Cardiac muscle cell (in vitro differentiated cells and primary cell): ENCODE results near the gene ISLR. TPM values are rescaled to one million over a fixed set of nuclear protein-coding genes. Genes with fewer than 3 reads are reported as not detected.

Experiments used
- DNase-seq, 2 donors: peaks; one replicate each; pipeline versions ENCODE4 v3.0.0 to v3.0.0-alpha.2; 2010 to 2017; ENCODE audit warnings: low read depth in 1 of 2, low spot score in 1 of 2
- H3K27ac ChIP-seq: fragments of 200-600 bp; sonication (generic); 2 replicates; pipeline ENCODE4 v1.5.1; 2016
- H3K27me3 ChIP-seq: fragments of 200-600 bp; sonication (generic); 2 replicates; pipeline ENCODE4 v1.6.0; 2016; ENCODE audit warnings: control low read depth
- H3K36me3 ChIP-seq: fragments of 200-600 bp; sonication (generic); 2 replicates; pipeline ENCODE4 v1.5.1; 2016; ENCODE audit warnings: control low read depth
- H3K4me1 ChIP-seq: fragments of 200-600 bp; sonication (generic); 2 replicates; pipeline ENCODE4 v1.8.1; 2017; ENCODE audit warnings: low read depth, mild to moderate bottlenecking, mixed run types
- H3K4me3 ChIP-seq: fragments of 200-600 bp; sonication (generic); 2 replicates; pipeline ENCODE4 v1.5.1; 2016; ENCODE audit warnings: mild to moderate bottlenecking
- H3K9me3 ChIP-seq: fragments of 200-600 bp; sonication (generic); 2 replicates; pipeline ENCODE4 v1.5.1; 2017; ENCODE audit warnings: low read depth, mild to moderate bottlenecking, control low read depth
- CTCF ChIP-seq: IDR thresholded peaks from 2 replicates; pipeline ENCODE4 v1.5.1; 2012; ENCODE audit warnings: low read depth, mild to moderate bottlenecking, low read length
- polyA plus RNA-seq: library from polyadenylated mRNA; unstranded; fragments of >200 nt; fragmentation: Nextera tagmentation; extraction: Ambion mirVana; gene quantifications from 2 replicates; pipeline ENCODE4 v1.2.1, GENCODE V29; 2016
- total RNA-seq: library from RNA; depleted of rRNA; stranded (reverse); fragments of >200 nt; gene quantifications from 2 replicates; pipeline ENCODE4 v1.2.3, GENCODE V29; 2016

The ISLR gene
- total and polyA plus RNA-seq, 2 experiments from 2014 or later, result 0.44 to 4.1 TPM

- Histone ChIP-seq H3K27me3 (no peaks in the 10 kb centered on the region), H3K9me3 (no peaks in the 10 kb centered on the region), H3K36me3 (no peaks in the 10 kb centered on the region), H3K4me3 (no peak overlapping the region), H3K4me1 (peaks cover 3% of the 10 kb centered on the region), H3K27ac (no peak overlapping the region)
- no peak for TF ChIP-seq CTCF
- no peak for DNase-seq
These were observed 7.5 kb downstream of the ISLR start for GRCh38 chr15:74180881-74181602.

- no peak for TF ChIP-seq CTCF
- Histone ChIP-seq H3K4me1 (no peaks in the 10 kb centered on the region), H3K27me3 (no peaks in the 10 kb centered on the region), H3K36me3 (no peaks in the 10 kb centered on the region), H3K27ac (no peak overlapping the region), H3K9me3 (no peaks in the 10 kb centered on the region), H3K4me3 (no peak overlapping the region)
- no peak for DNase-seq
These were observed 8.6 kb downstream of the ISLR start for GRCh38 chr15:74182131-74182530.

GRCh38 chr15:74184582-74185091 is 11.1 kb downstream of the ISLR start:
- no peaks in the 10 kb centered on the region for H3K4me1 ChIP-seq
- no peaks in the 10 kb centered on the region for H3K27me3 ChIP-seq
- no peak for DNase-seq
- H3K4me3 ChIP-seq, result no peak overlapping the region
- no peaks in the 10 kb centered on the region for H3K36me3 ChIP-seq
- H3K9me3 ChIP-seq, result no peaks in the 10 kb centered on the region
- no peak overlapping the region for H3K27ac ChIP-seq
- TF ChIP-seq CTCF, result no peak

- TF ChIP-seq CTCF, result no peak
- Histone ChIP-seq H3K27me3 (no peaks in the 10 kb centered on the region), H3K27ac (no peak overlapping the region), H3K4me1 (no peaks in the 10 kb centered on the region), H3K36me3 (no peaks in the 10 kb centered on the region), H3K4me3 (no peak overlapping the region), H3K9me3 (no peaks in the 10 kb centered on the region)
- DNase-seq, result no peak
These were observed 12.3 kb downstream of the ISLR start for GRCh38 chr15:74185710-74186348.

GRCh38 chr15:74188216-74188615 is 14.7 kb downstream of the ISLR start:
- TF ChIP-seq CTCF, result no peak

More at GRCh38 chr15:74188216-74188615, 14.7 kb downstream of the ISLR start:
- Histone ChIP-seq H3K4me1 (no peaks in the 10 kb centered on the region), H3K36me3 (no peaks in the 10 kb centered on the region), H3K9me3 (no peaks in the 10 kb centered on the region), H3K27ac (no peak overlapping the region), H3K4me3 (no peak overlapping the region), H3K27me3 (no peaks in the 10 kb centered on the region)
- no peak for DNase-seq
